Keratinocyte (primary cell): ENCODE measurements around the gene ETV7. TPM values are rescaled to one million over a fixed set of nuclear protein-coding genes. Genes with fewer than 3 reads are reported as not detected.

ENCODE experiments used
- DNase-seq: peaks from one replicate; pipeline ENCODE4 v3.0.0-alpha.2; 2011; ENCODE audit warnings: low read depth, missing footprints, low spot score
- FAIRE-seq: peaks from 2 replicates; lab custom pipeline; 2011; peaks lifted over from hg19 to GRCh38; lab: Jason Lieb, UNC
- H2AFZ ChIP-seq: 2 replicates; pipeline ENCODE4 v1.6.0; 2012; ENCODE audit warnings: low read length, control low read depth, inconsistent platforms; ENCODE audit not compliant: control insufficient read depth
- H3K27ac ChIP-seq: 2 replicates; pipeline ENCODE4 v1.5.1; 2011; ENCODE audit warnings: low read length; ENCODE audit not compliant: control insufficient read depth, insufficient read depth
- H3K27me3 ChIP-seq: 3 replicates; pipeline ENCODE4 v1.6.0; 2011; ENCODE audit warnings: low read length; ENCODE audit not compliant: control insufficient read depth, insufficient read depth; ENCODE audit errors: extremely low read depth
- H3K36me3 ChIP-seq, 2 experiments: 2 replicates in 1 of 2; 3 replicates in 1 of 2; pipeline ENCODE4 v1.5.1; 2011; ENCODE audit warnings: low read length in 2 of 2, mild to moderate bottlenecking in 1 of 2; ENCODE audit not compliant: control insufficient read depth in 2 of 2, insufficient read depth in 2 of 2; ENCODE audit errors: extremely low read depth in 1 of 2
- H3K4me1 ChIP-seq: 3 replicates; pipeline ENCODE4 v1.5.1; 2011; ENCODE audit warnings: low read length; ENCODE audit not compliant: control insufficient read depth, insufficient read depth; ENCODE audit errors: extremely low read depth
- H3K4me2 ChIP-seq: 3 replicates; pipeline ENCODE4 v1.6.0; 2011; ENCODE audit warnings: low read depth, low read length; ENCODE audit not compliant: control insufficient read depth, insufficient read depth; ENCODE audit errors: extremely low read depth
- H3K4me3 ChIP-seq, 3 experiments: fragments of 200-600 bp in 1 of 3; sonication (generic) in 1 of 3; 2 replicates in 2 of 3; 3 replicates in 1 of 3; pipeline ENCODE4 v1.5.1; 2011 to 2016; ENCODE audit warnings: low read length in 3 of 3, mild to moderate bottlenecking in 3 of 3, control low read depth in 2 of 3, inconsistent platforms in 1 of 3, low read depth in 1 of 3, mixed read lengths in 1 of 3, mixed run types in 1 of 3, moderate library complexity in 1 of 3; ENCODE audit not compliant: control insufficient read depth in 2 of 3, insufficient read depth in 2 of 3; ENCODE audit errors: extremely low read depth in 1 of 3
- H3K79me2 ChIP-seq: 2 replicates; pipeline ENCODE4 v1.6.0; 2012; ENCODE audit warnings: low read length; ENCODE audit not compliant: control insufficient read depth, insufficient read depth
- H3K9ac ChIP-seq: 3 replicates; pipeline ENCODE4 v1.6.0; 2011; ENCODE audit warnings: low read length; ENCODE audit not compliant: control insufficient read depth, insufficient read depth; ENCODE audit errors: extremely low read depth
- H3K9me1 ChIP-seq: 3 replicates; pipeline ENCODE4 v1.6.0; 2011; ENCODE audit warnings: low read length; ENCODE audit not compliant: control insufficient read depth, insufficient read depth; ENCODE audit errors: extremely low read depth
- H3K9me3 ChIP-seq: 2 replicates; pipeline ENCODE4 v1.5.1; 2012; ENCODE audit warnings: low read depth, low read length; ENCODE audit not compliant: control insufficient read depth
- H4K20me1 ChIP-seq: 3 replicates; pipeline ENCODE4 v1.6.0; 2011; ENCODE audit warnings: low read length; ENCODE audit not compliant: control insufficient read depth, insufficient read depth; ENCODE audit errors: extremely low read depth
- CTCF ChIP-seq, 3 experiments: IDR thresholded peaks in 1 of 3; conservative IDR thresholded peaks in 1 of 3; optimal IDR thresholded peaks in 1 of 3; 2 replicates in 2 of 3; 3 replicates in 1 of 3; pipeline versions ENCODE3 to v1.5.1; 2011; ENCODE audit warnings: low read length in 3 of 3, mild to moderate bottlenecking in 3 of 3, moderate library complexity in 2 of 3, control low read depth in 1 of 3, inconsistent platforms in 1 of 3; ENCODE audit not compliant: insufficient read depth in 2 of 3; ENCODE audit errors: extremely low read depth in 1 of 3
- EZH2 ChIP-seq: IDR thresholded peaks from one replicate; pipeline ENCODE4 v1.6.1; 2012; ENCODE audit warnings: inconsistent platforms, mild to moderate bottlenecking, low read length, moderate library complexity
- dilution Hi-C: fragments of 300-500 bp; cut with MboI; formaldehyde crosslinking; loops from one replicate; pipeline ENCODE4 v1.7.0; 2020; ENCODE audit warnings: low sequenced_read_pairs; ENCODE audit not compliant: extremely low pct_ligation_motif_present
- polyA minus RNA-seq, 3 experiments: library from RNA; depleted of rRNA, polyadenylated mRNA; stranded (reverse); fragments of >200 nt; gene quantifications; 1 replicate in 1 of 3; 2 replicates in 1 of 3; 3 replicates in 1 of 3; pipeline ENCODE4 v1.2.3, GENCODE V29; 2011
- polyA plus RNA-seq, 5 experiments: library from polyadenylated mRNA; depleted of rRNA in 3 of 5; stranded (reverse) in 3 of 5; stranded (forward) in 1 of 5; unstranded in 1 of 5; fragments of >200 nt; gene quantifications; 1 replicate in 1 of 5; 2 replicates in 3 of 5; 3 replicates in 1 of 5; pipeline versions ENCODE4 v1.2.1 to v1.2.3, GENCODE V29; 2011 to 2012; ENCODE audit warnings: missing spikeins in 2 of 5, low read depth in 1 of 5, low replicate concordance in 1 of 5

ETV7 gene
- polyA plus RNA-seq (0.22 to 0.27 TPM (median 0.25 TPM) in 3 replicates), polyA minus RNA-seq (0.40 to 0.98 TPM in 2 of 3 replicates, not detected in the other)
- polyA plus RNA-seq (2011; ENCODE audit: low read depth) = 0.30 TPM
- 0.10 and 0.15 TPM in 2 replicates for polyA plus RNA-seq (2011; cell fraction: cytosol; rRNA removed)
- 0.12 and 0.19 TPM in 2 replicates for polyA plus RNA-seq (2011; cell fraction: nucleus; rRNA removed)
- polyA plus RNA-seq (2012; ENCODE audit: low replicate concordance) = 0.42 and 0.47 TPM in 2 replicates
- polyA minus RNA-seq (2011; cell fraction: cytosol; rRNA and poly(A)+ RNA removed) = not detected
- not detected in 2 replicates for polyA minus RNA-seq (2011; cell fraction: nucleus; rRNA and poly(A)+ RNA removed)

GRCh38 chr6:36387440-36388303, at the start of gene ETV7:
ETV7 (minus strand) TSS chr6:36387669; CDS start chr6:36387541, 128 bp downstream.
- peak within 1 kb of the TSS; percentile 44 to 87 (median 81) for H3K4me3 ChIP-seq
- H3K36me3 ChIP-seq = no peaks in the 10 kb centered on the region
- TF ChIP-seq CTCF (optimal IDR thresholded peaks at IDR 0.05 in 1 of 3, IDR thresholded peaks at IDR 0.05 in 1 of 3, conservative IDR thresholded peaks at IDR 0.05 in 1 of 3; ENCODE audit: extremely low read depth in 1 of 3, insufficient read depth in 2 of 3, low read length in 3 of 3) = no peak
- TF ChIP-seq EZH2 = peak; percentile 60
- peak within 1 kb of the TSS; percentile 99 for H2AFZ ChIP-seq
- no peak for FAIRE-seq
- no peaks in the 10 kb centered on the region for H3K79me2 ChIP-seq
- DNase-seq = no peak
- H4K20me1 ChIP-seq = no peaks in the 10 kb centered on the region
- H3K9me1 ChIP-seq = no peaks in the 10 kb centered on the region
- H3K9me3 ChIP-seq = no peaks in the 10 kb centered on the region
- peak within 1 kb of the TSS; percentile 73 for H3K9ac ChIP-seq
- peaks cover 12% of the 10 kb centered on the region for H3K4me1 ChIP-seq
- no peak within 1 kb of the TSS for H3K27ac ChIP-seq
- peaks cover 16% of the 10 kb centered on the region for H3K27me3 ChIP-seq
- dilution Hi-C loops = no loop called here
- H3K4me2 ChIP-seq = peak within 1 kb of the TSS; percentile 97

- FAIRE-seq = no peak
- dilution Hi-C loops = no loop called here
These were observed 49.0 kb upstream of the ETV7 start for GRCh38 chr6:36436466-36436865.

More at GRCh38 chr6:36436466-36436865, 49.0 kb upstream of the ETV7 start:
- Histone ChIP-seq H3K27me3 (no peaks in the 10 kb centered on the region), H4K20me1 (no peaks in the 10 kb centered on the region), H3K4me1 (peaks cover 17% of the 10 kb centered on the region), H3K79me2 (no peaks in the 10 kb centered on the region), H3K9me1 (no peaks in the 10 kb centered on the region), H3K9me3 (no peaks in the 10 kb centered on the region), H3K4me2 (no peak overlapping the region), H3K9ac (no peak overlapping the region), H3K36me3 (no peaks in the 10 kb centered on the region), H3K4me3 (no peak overlapping the region), H3K27ac (no peak overlapping the region), H2AFZ (no peak overlapping the region)
- TF ChIP-seq EZH2 = no peak
- no peak for TF ChIP-seq CTCF (optimal IDR thresholded peaks at IDR 0.05 in 1 of 3, IDR thresholded peaks at IDR 0.05 in 1 of 3, conservative IDR thresholded peaks at IDR 0.05 in 1 of 3; ENCODE audit: extremely low read depth in 1 of 3, insufficient read depth in 2 of 3, low read length in 3 of 3)
- no peak for DNase-seq
